OCI-LY3 (cell line): Measurements from ENCODE around the gene RHD.

Experiments used
- CTCF ChIP-seq: fragments of 200-600, 300-600 bp; sonication (generic); IDR thresholded peaks from 2 replicates; pipeline ENCODE4 v1.5.1; 2014; ENCODE audit warnings: antibody characterized with exemption, low read length, low read depth
- EZH2phosphoT487 ChIP-seq: fragments of 200-600 bp; shearing (Covaris generic); IDR thresholded peaks from 2 replicates; pipeline ENCODE4 v1.6.1; 2018; ENCODE audit warnings: antibody characterized with exemption, mixed run types, low read depth

GRCh38 chr1:25222606-25223005 lies 49.7 kb upstream of the RHD start:
- TF ChIP-seq CTCF (no peak), EZH2phosphoT487 (no peak)
